HEK293T (cell line): ENCODE data around the gene SLC17A1.

ENCODE experiments used
- BHLHE40 ChIP-seq: fragments of 450-650 bp; IDR thresholded peaks from 2 replicates; pipeline ENCODE4 v1.6.1; 2016; ENCODE audit warnings: mild to moderate bottlenecking, moderate library complexity, borderline replicate concordance
- CTBP1 ChIP-seq: fragments of 450-650 bp; IDR thresholded peaks from 2 replicates; pipeline ENCODE4 v1.6.1; 2016; ENCODE audit warnings: borderline replicate concordance
- ELF4 ChIP-seq: fragments of 450-650 bp; IDR thresholded peaks from 2 replicates; pipeline ENCODE4 v1.6.1; 2017; ENCODE audit warnings: antibody characterized with exemption
- FOXA1 ChIP-seq: fragments of 450-650 bp; IDR thresholded peaks from 2 replicates; pipeline ENCODE4 v1.6.1; 2016; ENCODE audit warnings: mild to moderate bottlenecking
- FOXM1 ChIP-seq: fragments of 450-650 bp; IDR thresholded peaks from 2 replicates; pipeline ENCODE4 v1.6.1; 2017; ENCODE audit warnings: mild to moderate bottlenecking, borderline replicate concordance
- SP1 ChIP-seq: fragments of 450-650 bp; IDR thresholded peaks from 2 replicates; pipeline ENCODE4 v1.6.1; 2017
- TARDBP ChIP-seq: fragments of 450-650 bp; IDR thresholded peaks from 2 replicates; pipeline ENCODE4 v1.6.1; 2016

GRCh38 chr6:25815194-25815593 is 16.7 kb downstream of the SLC17A1 start:
- TF ChIP-seq ELF4 (no peak), SP1 (no peak), FOXA1 (no peak), BHLHE40 (no peak), TARDBP (no peak), FOXM1 (no peak), CTBP1 (no peak)
